Thoracic aorta (tissue), 2 donors: ENCODE results near the gene PDE6A. TPM values are rescaled to one million over a fixed set of nuclear protein-coding genes. Genes with fewer than 3 reads are reported as not detected.

Experiments
- ATAC-seq: fragments of 150-250 bp; one replicate; pipeline ENCODE4 v1.8.0; 2017; ENCODE audit warnings: low read depth; ENCODE audit not compliant: insufficient number of reproducible peaks, low FRiP score
- DNase-seq: peaks from one replicate; pipeline ENCODE4 v3.0.0-alpha.2; 2020; ENCODE audit warnings: low spot score
- H3K27ac ChIP-seq, 2 donors: fragments of 200-600 bp; sonication (generic); 1 replicate in 1 of 2; 2 replicates in 1 of 2; pipeline ENCODE4 v1.5.1; 2016; ENCODE audit warnings: mild to moderate bottlenecking in 2 of 2, moderate library complexity in 2 of 2
- H3K27me3 ChIP-seq: fragments of 200-600 bp; sonication (generic); replicated peaks from 2 replicates; pipeline ENCODE4 v1.6.0; 2016; ENCODE audit warnings: mild to moderate bottlenecking; ENCODE audit not compliant: insufficient read depth
- H3K36me3 ChIP-seq: fragments of 200-600 bp; sonication (generic); one replicate; pipeline ENCODE4 v1.5.1; 2016
- H3K4me1 ChIP-seq, 2 donors: fragments of 200-600 bp; sonication (generic); 1 replicate in 1 of 2; 2 replicates in 1 of 2; pipeline versions ENCODE4 v1.5.1 to v1.6.0; 2016; ENCODE audit warnings: low read depth in 2 of 2, mild to moderate bottlenecking in 1 of 2; ENCODE audit not compliant: control insufficient read depth in 1 of 2
- H3K4me3 ChIP-seq: fragments of 200-600 bp; sonication (generic); 2 replicates; pipeline ENCODE4 v1.5.1; 2016; ENCODE audit warnings: mild to moderate bottlenecking
- H3K9me3 ChIP-seq: fragments of 200-600 bp; sonication (generic); 2 replicates; pipeline ENCODE4 v1.5.1; 2016
- total RNA-seq, 2 donors: library from RNA; depleted of rRNA; stranded (reverse); fragments of >200 nt; gene quantifications; one replicate each; pipeline versions ENCODE4 v1.1.0 to v1.2.3, GENCODE V29; 2016
- TF ChIP-seq, protein P1 (sequence below): fragments of 200-600 bp; sonication (generic); IDR thresholded peaks from one replicate; pipeline ENCODE4 v1.5.1; 2019; ENCODE audit warnings: antibody characterized with exemption

PDE6A gene
- total RNA-seq, 2 donors from 2014 or later, result not detected

DNA sequence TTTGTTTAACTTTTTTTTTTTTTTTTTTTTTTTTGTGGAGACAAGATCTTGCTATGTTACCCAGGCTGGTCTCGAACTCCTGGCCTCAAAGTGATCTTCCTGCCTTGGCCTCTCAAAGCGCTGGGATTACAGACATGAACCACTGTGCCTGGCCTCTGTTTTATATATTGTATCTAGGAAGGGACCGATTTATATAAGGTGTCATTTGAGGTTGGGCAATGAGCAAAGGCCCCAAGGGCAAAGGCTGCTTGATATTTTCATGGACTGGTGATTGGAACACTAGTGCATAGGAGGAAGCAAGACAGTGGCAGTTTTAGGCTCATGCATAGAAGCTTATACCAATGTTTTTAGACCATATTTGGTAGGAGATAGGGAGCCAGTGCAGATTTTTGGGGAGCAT is 19.1 kb upstream of the PDE6A start:
- Histone ChIP-seq H3K9me3 (no peaks in the 10 kb centered on the region), H3K27ac (no peak overlapping the region), H3K27me3 (no peaks in the 10 kb centered on the region), H3K4me1 (peaks cover 6 to 16% of the 10 kb centered on the region in 2 donors), H3K4me3 (no peak overlapping the region), H3K36me3 (no peaks in the 10 kb centered on the region)
- ATAC-seq, result no peak
- TF ChIP-seq, protein P1, sequence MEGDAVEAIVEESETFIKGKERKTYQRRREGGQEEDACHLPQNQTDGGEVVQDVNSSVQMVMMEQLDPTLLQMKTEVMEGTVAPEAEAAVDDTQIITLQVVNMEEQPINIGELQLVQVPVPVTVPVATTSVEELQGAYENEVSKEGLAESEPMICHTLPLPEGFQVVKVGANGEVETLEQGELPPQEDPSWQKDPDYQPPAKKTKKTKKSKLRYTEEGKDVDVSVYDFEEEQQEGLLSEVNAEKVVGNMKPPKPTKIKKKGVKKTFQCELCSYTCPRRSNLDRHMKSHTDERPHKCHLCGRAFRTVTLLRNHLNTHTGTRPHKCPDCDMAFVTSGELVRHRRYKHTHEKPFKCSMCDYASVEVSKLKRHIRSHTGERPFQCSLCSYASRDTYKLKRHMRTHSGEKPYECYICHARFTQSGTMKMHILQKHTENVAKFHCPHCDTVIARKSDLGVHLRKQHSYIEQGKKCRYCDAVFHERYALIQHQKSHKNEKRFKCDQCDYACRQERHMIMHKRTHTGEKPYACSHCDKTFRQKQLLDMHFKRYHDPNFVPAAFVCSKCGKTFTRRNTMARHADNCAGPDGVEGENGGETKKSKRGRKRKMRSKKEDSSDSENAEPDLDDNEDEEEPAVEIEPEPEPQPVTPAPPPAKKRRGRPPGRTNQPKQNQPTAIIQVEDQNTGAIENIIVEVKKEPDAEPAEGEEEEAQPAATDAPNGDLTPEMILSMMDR, result no peak
- no peak for DNase-seq

DNA sequence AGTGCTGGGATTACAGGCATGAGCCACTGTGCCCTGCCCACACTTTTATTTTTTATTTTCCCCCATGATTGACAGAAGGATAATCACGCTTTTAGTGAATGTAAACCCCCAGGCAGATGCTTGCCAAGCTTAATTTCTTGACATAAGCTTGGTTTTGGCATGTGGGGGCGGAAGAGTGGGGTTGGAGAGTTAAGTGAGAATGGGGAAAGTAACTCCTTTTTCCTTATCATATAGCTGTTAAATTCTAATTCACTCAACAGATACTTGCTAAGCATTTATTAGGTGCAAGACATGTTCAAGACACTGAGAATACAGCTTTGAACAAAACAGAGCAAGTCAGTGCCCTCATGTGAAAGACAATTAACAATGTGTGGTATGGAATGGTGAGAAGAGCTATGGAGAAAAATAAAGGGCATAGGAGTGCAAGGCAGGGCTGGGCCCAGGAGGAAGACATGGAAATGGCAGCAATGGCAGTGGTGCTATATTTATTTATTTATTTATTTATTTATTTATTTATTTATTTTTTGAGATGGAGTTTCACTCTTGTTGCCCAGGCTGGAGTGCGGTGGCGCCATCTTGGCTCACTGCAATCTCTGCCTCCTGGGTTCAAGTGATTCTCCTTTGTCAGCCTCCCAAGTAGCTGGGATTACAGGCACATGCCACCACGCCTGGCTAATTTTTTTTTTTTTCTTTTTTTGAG is 18.2 kb upstream of the PDE6A start:
- DNase-seq (no peak), ATAC-seq (no peak)
- Histone ChIP-seq H3K27ac (no peak overlapping the region), H3K27me3 (no peaks in the 10 kb centered on the region), H3K4me1 (peaks cover 6 to 16% of the 10 kb centered on the region in 2 donors), H3K36me3 (no peaks in the 10 kb centered on the region), H3K9me3 (no peaks in the 10 kb centered on the region), H3K4me3 (no peak overlapping the region)
- TF ChIP-seq, protein P1, result no peak

DNA sequence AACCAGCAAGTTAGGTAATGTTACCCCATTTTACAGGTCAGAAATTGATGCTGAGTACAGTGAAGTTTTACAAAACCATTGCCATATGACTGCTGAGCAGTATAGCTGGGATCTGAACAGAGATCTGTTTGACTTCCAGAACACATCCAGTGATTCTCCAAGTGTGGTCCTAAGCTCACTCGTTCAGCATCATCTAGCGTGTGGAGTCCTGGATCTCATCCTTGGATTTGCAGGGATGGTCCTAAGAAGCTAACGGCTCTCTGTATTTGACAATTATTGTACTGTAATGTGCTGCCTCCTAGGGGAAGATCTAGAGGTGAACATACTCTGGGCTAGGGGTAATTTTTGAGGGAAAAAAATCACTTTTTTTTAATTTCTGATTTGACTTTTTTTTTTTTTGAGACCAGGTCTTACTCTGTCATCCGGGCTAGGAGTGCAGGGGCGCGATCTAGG is 17.4 kb upstream of the PDE6A start:
- H3K36me3 ChIP-seq, result no peaks in the 10 kb centered on the region
- TF ChIP-seq, protein P1, result peak; percentile 51
- no peaks in the 10 kb centered on the region for H3K9me3 ChIP-seq
- no peak overlapping the region for H3K27ac ChIP-seq
- no peak overlapping the region for H3K4me3 ChIP-seq
- H3K27me3 ChIP-seq, result no peaks in the 10 kb centered on the region
- no peak for DNase-seq
- H3K4me1 ChIP-seq, result peaks cover 6 to 16% of the 10 kb centered on the region in 2 donors
- no peak for ATAC-seq

DNA sequence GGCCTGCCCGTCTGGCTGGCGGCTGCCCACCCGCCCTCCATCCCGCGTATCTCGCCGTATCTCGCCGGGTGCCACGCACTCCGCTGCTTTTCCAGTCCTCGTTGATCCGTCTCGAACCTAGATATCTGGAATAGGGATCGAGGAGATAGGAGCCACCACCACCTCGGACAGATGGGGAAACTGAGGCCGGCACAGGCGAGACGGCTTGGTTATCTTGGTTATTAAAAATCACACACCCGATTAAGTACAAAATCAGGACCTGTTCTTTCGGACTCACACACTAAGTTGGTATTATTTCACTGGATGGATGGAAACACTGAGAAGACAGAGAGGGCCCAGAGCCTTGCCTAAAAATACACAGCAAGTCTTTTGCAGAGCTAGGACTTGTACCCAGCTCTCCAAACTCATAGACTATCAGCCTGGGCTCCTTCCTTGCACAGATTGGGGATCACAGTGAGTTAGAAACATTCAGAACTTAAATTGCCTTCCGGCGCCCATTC is 16.6 kb upstream of the PDE6A start:
- H3K27me3 ChIP-seq, result no peaks in the 10 kb centered on the region
- peak overlapping the region; percentile 58 to 80 for H3K27ac ChIP-seq
- H3K4me3 ChIP-seq, result peak overlapping the region; percentile 98
- TF ChIP-seq, protein P1, result no peak
- DNase-seq (no peak), ATAC-seq (no peak)
- H3K9me3 ChIP-seq, result no peaks in the 10 kb centered on the region
- H3K4me1 ChIP-seq, result peaks cover 6 to 16% of the 10 kb centered on the region in 2 donors
- H3K36me3 ChIP-seq, result no peaks in the 10 kb centered on the region

DNA sequence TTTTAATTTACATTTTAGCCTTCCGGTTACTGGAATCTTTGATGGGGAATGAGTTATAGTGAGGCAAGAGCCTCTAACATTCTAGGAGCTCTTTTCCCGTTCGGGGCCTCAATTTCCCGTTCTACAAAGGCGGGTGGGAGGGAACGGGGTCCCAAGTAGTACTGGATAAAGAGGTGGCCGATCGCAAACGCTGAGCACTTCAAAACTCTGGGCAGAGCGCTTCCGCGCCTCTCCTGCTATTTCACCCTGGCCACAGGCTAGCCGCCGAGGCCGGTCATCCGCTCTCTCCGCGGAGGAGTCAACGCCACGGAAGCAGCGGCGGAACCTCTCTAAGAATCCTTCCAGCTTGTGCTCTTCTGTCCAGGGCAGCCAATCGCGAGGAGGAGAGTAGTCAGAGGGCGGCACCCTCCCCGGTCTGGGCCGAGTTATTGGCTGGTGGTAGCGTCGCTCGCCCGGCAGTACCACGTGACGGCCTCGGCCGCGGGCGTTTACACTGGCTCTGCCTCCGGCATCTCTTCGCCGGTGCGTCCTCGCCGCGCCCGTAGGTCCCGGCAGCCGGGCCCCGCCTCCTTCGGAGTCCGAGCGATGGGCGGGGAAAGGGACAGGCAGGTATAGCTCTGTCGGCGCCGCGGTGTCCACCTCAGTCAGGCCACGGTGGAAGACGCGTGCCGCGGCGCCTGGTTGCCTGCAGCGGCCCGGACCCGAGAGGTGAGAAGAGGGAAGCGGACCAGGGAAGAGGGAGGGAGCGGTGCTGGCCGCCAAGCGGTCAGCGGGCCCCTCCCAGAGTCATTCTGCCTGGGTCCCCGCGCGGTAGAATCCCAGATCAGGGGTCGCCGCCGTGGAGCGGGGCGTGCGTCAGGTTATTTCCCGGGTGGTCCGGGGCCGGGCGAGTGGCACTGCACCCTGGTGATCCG is 15.9 kb upstream of the PDE6A start, which contains the start of gene SLC26A2:
SLC26A2 (plus strand) TSS at position 487 of the 914 bp plus-strand sequence. CDS start 16,895 bp downstream, outside the sequence.
- peak within 1 kb of the TSS; percentile 80 to 92 for H3K27ac ChIP-seq
- no peaks in the 10 kb centered on the region for H3K36me3 ChIP-seq
- DNase-seq (peak; percentile 96), ATAC-seq (peak; percentile 95)
- peak within 1 kb of the TSS; percentile 98 for H3K4me3 ChIP-seq
- TF ChIP-seq, protein P1, result peak; percentile 17
- H3K4me1 ChIP-seq, result peaks cover 6 to 16% of the 10 kb centered on the region in 2 donors
- no peaks in the 10 kb centered on the region for H3K9me3 ChIP-seq
- H3K27me3 ChIP-seq, result no peaks in the 10 kb centered on the region
